ENCODE results near the gene NFIB.

Gene NFIB

DNA sequence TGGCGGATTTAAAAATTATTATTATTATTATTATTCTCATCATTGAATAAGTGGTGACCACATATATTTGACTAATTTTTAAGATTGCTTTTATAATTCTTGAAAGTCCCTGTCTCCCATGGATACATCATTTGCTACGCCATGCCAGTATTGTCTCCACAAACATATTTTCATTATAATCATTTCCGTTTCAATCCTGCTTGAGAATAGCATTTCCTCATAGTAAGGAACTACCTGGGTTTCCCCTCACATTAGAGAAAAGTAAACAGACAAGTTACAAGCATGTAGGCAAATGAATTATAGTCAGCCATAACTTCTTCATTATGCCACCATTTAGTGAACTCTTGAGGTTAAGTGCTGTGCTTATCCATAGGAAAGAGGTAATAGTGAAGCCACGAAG lies 276.6 kb downstream of the NFIB start:
- TF ChIP-seq, protein P1, sequence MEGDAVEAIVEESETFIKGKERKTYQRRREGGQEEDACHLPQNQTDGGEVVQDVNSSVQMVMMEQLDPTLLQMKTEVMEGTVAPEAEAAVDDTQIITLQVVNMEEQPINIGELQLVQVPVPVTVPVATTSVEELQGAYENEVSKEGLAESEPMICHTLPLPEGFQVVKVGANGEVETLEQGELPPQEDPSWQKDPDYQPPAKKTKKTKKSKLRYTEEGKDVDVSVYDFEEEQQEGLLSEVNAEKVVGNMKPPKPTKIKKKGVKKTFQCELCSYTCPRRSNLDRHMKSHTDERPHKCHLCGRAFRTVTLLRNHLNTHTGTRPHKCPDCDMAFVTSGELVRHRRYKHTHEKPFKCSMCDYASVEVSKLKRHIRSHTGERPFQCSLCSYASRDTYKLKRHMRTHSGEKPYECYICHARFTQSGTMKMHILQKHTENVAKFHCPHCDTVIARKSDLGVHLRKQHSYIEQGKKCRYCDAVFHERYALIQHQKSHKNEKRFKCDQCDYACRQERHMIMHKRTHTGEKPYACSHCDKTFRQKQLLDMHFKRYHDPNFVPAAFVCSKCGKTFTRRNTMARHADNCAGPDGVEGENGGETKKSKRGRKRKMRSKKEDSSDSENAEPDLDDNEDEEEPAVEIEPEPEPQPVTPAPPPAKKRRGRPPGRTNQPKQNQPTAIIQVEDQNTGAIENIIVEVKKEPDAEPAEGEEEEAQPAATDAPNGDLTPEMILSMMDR (IDR thresholded peaks at IDR 0.05; ENCODE audit: poor library complexity, severe bottlenecking): no peak
- no peak for DNase-seq (ENCODE audit: low spot score)
- Histone ChIP-seq H3K27ac (ENCODE audit: poor library complexity, severe bottlenecking) (no peak overlapping the region), H3K4me3 (ENCODE audit: severe bottlenecking) (no peak overlapping the region), H3K9me3 (ENCODE audit: severe bottlenecking) (no peaks in the 10 kb centered on the region), H3K4me1 (ENCODE audit: insufficient read depth, poor library complexity, severe bottlenecking) (no peaks in the 10 kb centered on the region), H3K36me3 (ENCODE audit: low read depth) (no peaks in the 10 kb centered on the region), H3K27me3 (ENCODE audit: insufficient read depth, poor library complexity, severe bottlenecking) (no peaks in the 10 kb centered on the region)
- no peak for ATAC-seq (ENCODE audit: low read depth)

GRCh38 chr9:14033067-14033466 lies 280.9 kb downstream of the NFIB start:
- TF ChIP-seq, protein P1 (IDR thresholded peaks at IDR 0.05; ENCODE audit: poor library complexity, severe bottlenecking): no peak
- Histone ChIP-seq H3K27ac (ENCODE audit: poor library complexity, severe bottlenecking) (no peak overlapping the region), H3K27me3 (ENCODE audit: insufficient read depth, poor library complexity, severe bottlenecking) (no peaks in the 10 kb centered on the region), H3K36me3 (ENCODE audit: low read depth) (no peaks in the 10 kb centered on the region), H3K4me3 (ENCODE audit: severe bottlenecking) (no peak overlapping the region), H3K9me3 (ENCODE audit: severe bottlenecking) (no peaks in the 10 kb centered on the region), H3K4me1 (ENCODE audit: insufficient read depth, poor library complexity, severe bottlenecking) (peaks cover 19% of the 10 kb centered on the region)
- ATAC-seq (ENCODE audit: low read depth): no peak
- DNase-seq (ENCODE audit: low spot score): no peak

Data from RWPE2 (cell line).